GM13976 (cell line): ENCODE measurements around the gene NRXN2.

Experiments
- DNase-seq: peaks from one replicate; pipeline ENCODE4 v3.0.0; 2012; ENCODE audit warnings: low spot score
- CTCF ChIP-seq: IDR thresholded peaks from 2 replicates; pipeline ENCODE4 v1.5.1; 2012; ENCODE audit warnings: borderline replicate concordance, mild to moderate bottlenecking; ENCODE audit not compliant: insufficient read depth; ENCODE audit errors: extremely low read depth, missing control alignments, control extremely low read depth
- in situ Hi-C: fragments of 300-500 bp; cut with MboI; formaldehyde crosslinking; loops from one replicate; pipeline ENCODE4 v1.12.0; 2022; ENCODE audit warnings: low sequenced_read_pairs, mixed read lengths, inconsistent platforms; ENCODE audit not compliant: unreplicated experiment

NRXN2 gene

GRCh38 chr11:64723117-64723906 is at the start of gene NRXN2:
Gene NRXN2 (minus strand): TSS chr11:64723197. CDS start chr11:64713699, 9,498 bp downstream.
- peak; percentile 97 for DNase-seq
- peak; percentile 94 for TF ChIP-seq CTCF
- in situ Hi-C loops, result no loop called here

- no peak for DNase-seq
- no peak for TF ChIP-seq CTCF
Measured at GRCh38 chr11:64772303-64773018, 49.5 kb upstream of the NRXN2 start.

GRCh38 chr11:64771861-64772260 is 48.9 kb upstream of the NRXN2 start:
- no peak for DNase-seq
- in situ Hi-C loops, result no loop called here

More at GRCh38 chr11:64772303-64773018, 49.5 kb upstream of the NRXN2 start:
- in situ Hi-C loops, result no loop called here

GRCh38 chr11:64770120-64770519 is 47.1 kb upstream of the NRXN2 start:
- in situ Hi-C loops, result no loop called here
- no peak for DNase-seq
- TF ChIP-seq CTCF, result no peak

More at GRCh38 chr11:64771861-64772260, 48.9 kb upstream of the NRXN2 start:
- no peak for TF ChIP-seq CTCF

GRCh38 chr11:64769283-64769682 is 46.3 kb upstream of the NRXN2 start:
- in situ Hi-C loops, result no loop called here
- TF ChIP-seq CTCF, result no peak
- DNase-seq, result no peak

GRCh38 chr11:64768300-64768694 is 45.3 kb upstream of the NRXN2 start:
- in situ Hi-C loops, result no loop called here
- DNase-seq, result peak; percentile 10
- no peak for TF ChIP-seq CTCF
